ENCODE data around the gene ZBTB20. TPM values are rescaled to one million over a fixed set of nuclear protein-coding genes. Genes with fewer than 3 reads are reported as not detected.

Gene ZBTB20
- total RNA-seq, 4 donors from 2014 or later, result 148 to 242 (median 188) TPM

DNA sequence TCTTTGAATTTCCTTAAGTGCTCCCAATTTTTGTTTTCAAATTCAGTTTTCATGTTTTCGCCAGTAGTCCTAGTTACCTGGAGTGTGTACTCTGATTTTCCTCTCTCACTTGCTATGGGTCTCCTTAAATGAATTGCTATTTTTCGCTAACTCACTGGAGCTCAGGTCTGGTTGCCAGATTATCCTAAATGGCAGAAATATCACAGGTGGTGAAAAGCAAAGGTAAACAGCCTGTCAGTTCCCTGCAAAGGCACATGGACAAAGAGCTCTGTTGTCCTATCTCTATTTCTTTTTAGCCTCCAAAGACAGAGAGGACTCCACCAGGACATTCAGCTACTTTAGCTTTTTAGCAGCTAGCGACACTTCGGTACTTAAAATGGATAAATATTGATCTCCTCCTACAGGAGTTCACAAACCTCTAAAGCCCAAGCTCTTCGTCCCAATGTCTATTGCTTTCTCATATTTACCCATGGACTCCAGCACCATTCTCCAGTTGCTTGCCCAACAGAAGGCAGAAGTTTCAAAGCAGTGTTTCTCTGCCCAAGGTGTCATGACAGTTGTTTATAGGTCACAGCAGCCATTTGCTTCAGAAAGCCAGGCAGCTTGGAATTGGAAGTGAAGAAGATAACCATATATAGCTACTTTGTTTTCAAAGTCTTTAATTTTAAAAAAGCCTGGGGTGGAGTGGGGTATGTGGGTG lies 12.3 kb downstream of the ZBTB20 start:
- Histone ChIP-seq H3K9me3 (no peaks in the 10 kb centered on the region), H3K4me3 (replicated peaks in 1 of 3) (no peak overlapping the region), H3K4me1 (no peaks in the 10 kb centered on the region), H3K27ac (no peak overlapping the region), H3K36me3 (no peaks in the 10 kb centered on the region), H3K27me3 (no peaks in the 10 kb centered on the region)
- 97 to 98% methylated on average over 5 of the region's 5 CpGs for WGBS, 2 donors
- no peak for DNase-seq
- intact Hi-C loops (cut with DNase I), result no loop called here
- TF ChIP-seq, protein P1, sequence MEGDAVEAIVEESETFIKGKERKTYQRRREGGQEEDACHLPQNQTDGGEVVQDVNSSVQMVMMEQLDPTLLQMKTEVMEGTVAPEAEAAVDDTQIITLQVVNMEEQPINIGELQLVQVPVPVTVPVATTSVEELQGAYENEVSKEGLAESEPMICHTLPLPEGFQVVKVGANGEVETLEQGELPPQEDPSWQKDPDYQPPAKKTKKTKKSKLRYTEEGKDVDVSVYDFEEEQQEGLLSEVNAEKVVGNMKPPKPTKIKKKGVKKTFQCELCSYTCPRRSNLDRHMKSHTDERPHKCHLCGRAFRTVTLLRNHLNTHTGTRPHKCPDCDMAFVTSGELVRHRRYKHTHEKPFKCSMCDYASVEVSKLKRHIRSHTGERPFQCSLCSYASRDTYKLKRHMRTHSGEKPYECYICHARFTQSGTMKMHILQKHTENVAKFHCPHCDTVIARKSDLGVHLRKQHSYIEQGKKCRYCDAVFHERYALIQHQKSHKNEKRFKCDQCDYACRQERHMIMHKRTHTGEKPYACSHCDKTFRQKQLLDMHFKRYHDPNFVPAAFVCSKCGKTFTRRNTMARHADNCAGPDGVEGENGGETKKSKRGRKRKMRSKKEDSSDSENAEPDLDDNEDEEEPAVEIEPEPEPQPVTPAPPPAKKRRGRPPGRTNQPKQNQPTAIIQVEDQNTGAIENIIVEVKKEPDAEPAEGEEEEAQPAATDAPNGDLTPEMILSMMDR (IDR thresholded peaks at IDR 0.05), result no peak
- TF ChIP-seq POLR2A (IDR thresholded peaks at IDR 0.05), result no peak

GRCh38 chr3:115127208-115127607 lies 19.9 kb downstream of the ZBTB20 start:
- Histone ChIP-seq H3K9me3 (no peaks in the 10 kb centered on the region), H3K27me3 (no peaks in the 10 kb centered on the region), H3K4me3 (replicated peaks in 1 of 3) (no peak overlapping the region), H3K4me1 (no peaks in the 10 kb centered on the region), H3K36me3 (no peaks in the 10 kb centered on the region), H3K27ac (no peak overlapping the region)
- TF ChIP-seq POLR2A (IDR thresholded peaks at IDR 0.05), result no peak
- TF ChIP-seq, protein P1 (IDR thresholded peaks at IDR 0.05), result no peak
- WGBS, 2 donors, result 79 to 83% methylated on average over 3 of the region's 3 CpGs
- DNase-seq, result no peak
- intact Hi-C loops (cut with DNase I), result no loop called here

DNA sequence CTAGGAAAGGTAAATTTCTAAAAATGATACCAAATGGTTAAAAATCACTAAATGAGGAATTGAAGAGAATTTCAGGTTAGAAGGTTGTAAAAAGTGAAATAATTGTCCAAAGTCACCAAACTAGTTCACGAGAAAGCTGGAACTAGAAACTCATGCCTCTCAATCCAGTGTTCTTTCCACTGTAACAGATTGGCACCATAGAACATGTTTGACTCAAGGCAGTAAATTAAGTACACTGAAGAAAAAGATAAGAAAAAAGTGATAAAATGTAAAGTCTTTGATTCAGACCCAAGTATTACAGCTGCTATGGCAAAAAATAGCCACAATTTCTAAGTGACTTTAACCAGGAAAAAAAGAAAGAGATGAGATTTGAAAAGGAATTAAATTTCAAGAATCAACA lies 26.5 kb downstream of the ZBTB20 start:
- Histone ChIP-seq H3K27ac (no peak overlapping the region), H3K27me3 (no peaks in the 10 kb centered on the region), H3K9me3 (no peaks in the 10 kb centered on the region), H3K4me3 (replicated peaks in 1 of 3) (no peak overlapping the region), H3K36me3 (no peaks in the 10 kb centered on the region), H3K4me1 (no peaks in the 10 kb centered on the region)
- 81 to 87% methylated on average over 1 of the region's 1 CpG for WGBS, 2 donors
- intact Hi-C loops (cut with DNase I), result no loop called here
- TF ChIP-seq, protein P1 (IDR thresholded peaks at IDR 0.05), result no peak
- TF ChIP-seq POLR2A (IDR thresholded peaks at IDR 0.05), result no peak
- no peak for DNase-seq

DNA sequence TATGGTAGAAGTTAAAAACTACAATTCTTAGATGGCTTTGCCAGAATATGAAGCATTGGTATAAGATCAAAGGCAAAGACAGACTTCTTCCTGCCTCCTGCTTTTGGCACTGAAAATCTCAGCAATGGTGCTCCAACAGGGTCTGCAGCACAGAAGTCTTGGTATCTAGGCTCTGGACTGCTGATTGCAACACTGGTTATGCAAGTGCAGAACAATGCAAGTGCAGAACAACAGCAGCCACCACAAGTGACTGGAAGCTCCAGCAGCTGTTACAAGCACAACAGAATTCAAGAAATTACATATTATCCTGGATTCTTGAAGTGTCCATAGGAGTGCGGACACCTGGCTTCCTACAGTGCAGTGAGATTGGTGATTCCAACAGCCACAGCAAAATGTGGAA lies 33.7 kb downstream of the ZBTB20 start:
- 92 to 96% methylated on average over 1 of the region's 1 CpG for WGBS, 2 donors
- H3K27me3 ChIP-seq, result no peaks in the 10 kb centered on the region
- intact Hi-C loops (cut with DNase I), result no loop called here
- no peak overlapping the region for H3K4me3 ChIP-seq (replicated peaks in 1 of 3)
- DNase-seq, result no peak
- no peak overlapping the region for H3K27ac ChIP-seq
- no peak for TF ChIP-seq POLR2A (IDR thresholded peaks at IDR 0.05)
- TF ChIP-seq, protein P1 (IDR thresholded peaks at IDR 0.05), result no peak
- H3K4me1 ChIP-seq, result no peaks in the 10 kb centered on the region
- H3K36me3 ChIP-seq, result no peaks in the 10 kb centered on the region
- no peaks in the 10 kb centered on the region for H3K9me3 ChIP-seq

DNA sequence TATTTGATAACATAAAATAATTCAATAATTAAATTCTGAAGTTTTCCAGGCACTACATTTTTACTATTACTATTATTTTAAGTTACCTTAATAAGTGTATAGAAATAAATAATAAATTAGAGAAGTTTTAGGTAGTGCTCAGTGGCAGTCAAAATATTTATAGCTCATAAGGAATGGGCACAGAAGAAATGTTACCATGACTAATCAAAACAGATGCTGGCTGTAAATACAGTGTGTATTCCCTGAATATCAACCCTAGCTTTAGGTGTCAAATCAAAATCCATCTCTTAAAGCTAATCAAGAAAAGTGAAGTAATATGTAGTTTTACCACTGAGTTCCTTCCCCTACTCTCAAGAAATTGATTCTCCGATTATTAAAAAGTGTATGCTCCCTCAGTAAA lies 35.5 kb downstream of the ZBTB20 start:
- intact Hi-C loops (cut with DNase I), result no loop called here
- H3K27me3 ChIP-seq, result no peaks in the 10 kb centered on the region
- no peaks in the 10 kb centered on the region for H3K9me3 ChIP-seq
- H3K36me3 ChIP-seq, result no peaks in the 10 kb centered on the region
- TF ChIP-seq, protein P1 (IDR thresholded peaks at IDR 0.05), result no peak
- H3K27ac ChIP-seq, result no peak overlapping the region
- H3K4me3 ChIP-seq (replicated peaks in 1 of 3), result no peak overlapping the region
- 100% methylated on average over 1 of the region's 1 CpG for WGBS, 2 donors
- DNase-seq, result no peak
- no peaks in the 10 kb centered on the region for H3K4me1 ChIP-seq

All from thyroid gland (tissue), 4 donors.